GM18870 (cell line): Measurements from ENCODE around the gene SOX14.

Experiments used
- ATAC-seq: cut with Tn5 transposase; IDR thresholded peaks from one replicate; pipeline ENCODE4 v1.9.1; 2021; ENCODE audit warnings: moderate library complexity; ENCODE audit not compliant: unreplicated experiment

SOX14 gene

GRCh38 chr3:137764001-137764433 is at the start of gene SOX14:
Gene SOX14, plus strand, starts transcription at chr3:137764315. Its CDS starts 470 bp downstream, at chr3:137764785.
- ATAC-seq = no peak

- ATAC-seq = no peak
These were observed 49.6 kb upstream of the SOX14 start for GRCh38 chr3:137714551-137714950.

GRCh38 chr3:137724240-137724639 is 39.9 kb upstream of the SOX14 start:
- no peak for ATAC-seq

GRCh38 chr3:137737208-137737607 is 26.9 kb upstream of the SOX14 start:
- ATAC-seq = no peak

GRCh38 chr3:137738710-137739109 is 25.4 kb upstream of the SOX14 start:
- ATAC-seq = no peak

GRCh38 chr3:137743608-137744007 is 20.5 kb upstream of the SOX14 start:
- no peak for ATAC-seq

GRCh38 chr3:137746808-137747207 is 17.3 kb upstream of the SOX14 start:
- ATAC-seq = no peak

- ATAC-seq = no peak
These were observed 4.6 kb upstream of the SOX14 start for GRCh38 chr3:137759505-137759904.

- no peak for ATAC-seq
These were observed 3.6 kb upstream of the SOX14 start for GRCh38 chr3:137760341-137761098.

- ATAC-seq = no peak
These were observed 3.0 kb upstream of the SOX14 start for GRCh38 chr3:137761099-137761562.

- no peak for ATAC-seq
These were observed 2.3 kb upstream of the SOX14 start for GRCh38 chr3:137761563-137762503.

- no peak for ATAC-seq
These were observed 1.2 kb upstream of the SOX14 start for GRCh38 chr3:137762674-137763593.

- no peak for ATAC-seq
These were observed 549 bp upstream of the SOX14 start for GRCh38 chr3:137763594-137763938.

- ATAC-seq = no peak
These were observed 621 bp downstream of the SOX14 start for GRCh38 chr3:137764563-137765309.

- ATAC-seq = no peak
These were observed 1.4 kb downstream of the SOX14 start for GRCh38 chr3:137765310-137766033.

- no peak for ATAC-seq
These were observed 2.1 kb downstream of the SOX14 start for GRCh38 chr3:137766041-137766875.

GRCh38 chr3:137766876-137767537 is 2.9 kb downstream of the SOX14 start:
- no peak for ATAC-seq
